ENCODE data around the gene NAPB. TPM values are rescaled to one million over a fixed set of nuclear protein-coding genes. Genes with fewer than 3 reads are reported as not detected.

Gene NAPB
- total RNA-seq, 1 donor from 2014 or later, result 74.1 TPM

DNA sequence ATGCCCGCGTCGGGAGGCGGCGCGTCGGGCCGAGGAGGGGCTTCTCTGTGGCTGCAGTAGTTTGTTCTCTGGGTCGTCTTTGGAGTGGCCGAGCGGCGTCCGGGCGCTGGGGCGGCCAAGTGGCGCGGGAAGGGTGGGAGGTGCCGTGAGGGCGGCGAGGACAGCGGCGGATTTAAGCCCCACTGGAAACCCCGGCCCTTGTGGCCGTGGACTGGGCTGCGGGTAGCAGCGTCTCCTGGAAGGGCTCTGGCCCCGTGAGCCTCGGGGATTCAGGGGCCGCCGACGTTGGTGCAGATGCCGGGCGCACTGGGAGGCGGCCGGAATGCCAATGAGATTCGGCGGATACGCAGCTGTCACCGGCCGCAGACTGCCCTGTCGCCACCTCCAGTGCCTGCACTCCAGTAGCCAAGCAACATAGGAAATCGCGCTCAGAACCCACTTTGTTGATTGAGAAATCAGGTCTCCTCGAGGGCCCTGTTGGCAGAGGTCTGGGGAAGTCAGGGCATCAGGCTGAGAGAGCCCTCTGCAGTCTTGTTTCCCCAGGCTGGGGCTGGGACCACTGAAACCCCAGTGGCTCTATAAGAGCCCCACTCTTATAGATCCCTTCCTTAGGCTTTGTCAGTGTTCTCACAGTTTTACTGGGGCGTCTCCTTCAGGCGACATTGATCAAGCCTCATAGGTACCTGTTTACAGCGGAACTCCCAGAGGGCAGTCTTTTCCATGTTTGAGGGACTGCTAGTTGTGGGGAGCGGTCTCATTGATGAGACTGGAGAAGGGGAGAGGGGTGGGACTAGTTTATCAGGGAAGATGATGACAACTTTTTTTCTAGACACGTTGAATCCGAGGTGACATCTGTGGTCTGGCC lies 58.7 kb downstream of the NAPB start:
- peak; percentile 69 for DNase-seq
- Mint-ChIP-seq H3K9me3 (ENCODE audit: unreplicated experiment) (peaks cover 18% of the 10 kb centered on the region), H3K27me3 (ENCODE audit: unreplicated experiment) (peaks cover 5% of the 10 kb centered on the region), H3K27ac (ENCODE audit: unreplicated experiment) (peak overlapping the region; percentile 96), H3K4me1 (ENCODE audit: low read depth, unreplicated experiment) (peaks cover 31% of the 10 kb centered on the region), H3K36me3 (ENCODE audit: unreplicated experiment) (peaks cover 16% of the 10 kb centered on the region), H3K4me3 (ENCODE audit: unreplicated experiment) (peak overlapping the region; percentile 93)
- no peak for TF ChIP-seq CTCF (IDR thresholded peaks at IDR 0.05; ENCODE audit: partially characterized antibody, unreplicated experiment)

GRCh38 chr20:23361476-23362391 lies 59.6 kb downstream of the NAPB start, which contains the start of gene GZF1:
GZF1 (plus strand) TSS chr20:23362182; CDS start chr20:23364384, 2,202 bp downstream.
- peaks cover 16% of the 10 kb centered on the region for H3K36me3 Mint-ChIP-seq (ENCODE audit: unreplicated experiment)
- peak; percentile 18 for TF ChIP-seq CTCF (IDR thresholded peaks at IDR 0.05; ENCODE audit: partially characterized antibody, unreplicated experiment)
- H3K4me3 Mint-ChIP-seq (ENCODE audit: unreplicated experiment), result peak within 1 kb of the TSS; percentile 95
- H3K27me3 Mint-ChIP-seq (ENCODE audit: unreplicated experiment), result peaks cover 5% of the 10 kb centered on the region
- H3K9me3 Mint-ChIP-seq (ENCODE audit: unreplicated experiment), result peaks cover 18% of the 10 kb centered on the region
- peak within 1 kb of the TSS; percentile 99 for H3K27ac Mint-ChIP-seq (ENCODE audit: unreplicated experiment)
- DNase-seq, result peak; percentile 99
- H3K4me1 Mint-ChIP-seq (ENCODE audit: low read depth, unreplicated experiment), result peaks cover 30% of the 10 kb centered on the region

DNA sequence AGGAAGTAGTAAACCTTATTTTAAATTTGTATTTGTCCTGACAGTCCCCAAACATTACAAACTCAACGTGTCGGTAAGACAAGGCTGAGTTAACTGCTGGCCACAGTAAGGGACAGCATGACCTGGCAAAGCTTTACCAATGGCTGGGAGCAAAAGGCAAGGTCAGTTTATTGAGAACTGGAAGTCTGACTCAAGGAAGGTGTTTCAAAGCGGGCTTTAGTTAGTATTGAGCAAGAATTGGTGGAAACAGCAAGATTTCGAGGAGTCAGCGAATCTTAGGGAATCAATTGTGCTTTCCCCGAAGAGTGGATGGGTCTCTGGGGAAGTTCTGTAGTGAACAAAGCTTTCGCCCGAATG lies 60.2 kb downstream of the NAPB start:
- peaks cover 18% of the 10 kb centered on the region for H3K9me3 Mint-ChIP-seq (ENCODE audit: unreplicated experiment)
- peaks cover 3% of the 10 kb centered on the region for H3K27me3 Mint-ChIP-seq (ENCODE audit: unreplicated experiment)
- peaks cover 25% of the 10 kb centered on the region for H3K4me1 Mint-ChIP-seq (ENCODE audit: low read depth, unreplicated experiment)
- peak overlapping the region; percentile 99 for H3K27ac Mint-ChIP-seq (ENCODE audit: unreplicated experiment)
- DNase-seq, result no peak
- H3K4me3 Mint-ChIP-seq (ENCODE audit: unreplicated experiment), result peak overlapping the region; percentile 95
- H3K36me3 Mint-ChIP-seq (ENCODE audit: unreplicated experiment), result peaks cover 15% of the 10 kb centered on the region
- no peak for TF ChIP-seq CTCF (IDR thresholded peaks at IDR 0.05; ENCODE audit: partially characterized antibody, unreplicated experiment)

DNA sequence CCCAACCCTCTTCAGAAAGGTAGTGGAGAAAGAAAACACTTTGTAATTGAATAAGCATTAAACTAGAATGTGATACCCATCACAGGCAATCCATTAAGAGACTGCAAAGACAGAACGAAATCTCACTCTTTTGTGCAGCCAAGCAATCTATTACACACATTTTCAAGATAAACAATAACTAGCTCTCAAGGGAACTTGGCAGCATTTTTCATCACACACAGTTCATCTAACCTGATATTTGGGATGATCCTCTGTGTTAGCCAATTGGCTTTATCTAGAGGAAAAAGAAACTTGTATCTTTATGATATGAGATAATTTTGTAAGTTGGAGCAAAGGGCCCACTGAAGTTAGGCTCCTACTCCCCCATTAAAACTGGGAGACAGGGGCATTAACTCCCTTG lies 60.8 kb downstream of the NAPB start:
- TF ChIP-seq CTCF (IDR thresholded peaks at IDR 0.05; ENCODE audit: partially characterized antibody, unreplicated experiment), result no peak
- H3K27me3 Mint-ChIP-seq (ENCODE audit: unreplicated experiment), result peaks cover 3% of the 10 kb centered on the region
- peak overlapping the region; percentile 95 for H3K4me3 Mint-ChIP-seq (ENCODE audit: unreplicated experiment)
- H3K36me3 Mint-ChIP-seq (ENCODE audit: unreplicated experiment), result peaks cover 12% of the 10 kb centered on the region
- H3K4me1 Mint-ChIP-seq (ENCODE audit: low read depth, unreplicated experiment), result peaks cover 25% of the 10 kb centered on the region
- peaks cover 16% of the 10 kb centered on the region for H3K9me3 Mint-ChIP-seq (ENCODE audit: unreplicated experiment)
- DNase-seq, result no peak
- peak overlapping the region; percentile 99 for H3K27ac Mint-ChIP-seq (ENCODE audit: unreplicated experiment)

Measured in glutamatergic neuron (in vitro differentiated cells).